HG02852 (cell line): ENCODE measurements around the gene ADCY4.
"Not testable (repeated sequence)": the region's sequence is repeated elsewhere in the genome, so short reads cannot be mapped to it uniquely, and the experiment has no call there.

ENCODE experiments used
- ATAC-seq: cut with Tn5 transposase; IDR thresholded peaks from one replicate; pipeline ENCODE4 v1.9.1; 2021; ENCODE audit warnings: mild to moderate bottlenecking, moderate library complexity; ENCODE audit not compliant: unreplicated experiment

Gene ADCY4

GRCh38 chr14:24366721-24367513, 32.0 kb upstream of the ADCY4 start:
- peak; percentile 52 for ATAC-seq

- no peak for ATAC-seq
These were observed 31.5 kb upstream of the ADCY4 start for GRCh38 chr14:24366413-24366720.

- peak; percentile 35 for ATAC-seq
These were observed 30.9 kb upstream of the ADCY4 start for GRCh38 chr14:24365600-24366412.

GRCh38 chr14:24364841-24365240, 30.0 kb upstream of the ADCY4 start:
- no peak for ATAC-seq

- ATAC-seq: no peak
These were observed 28.5 kb upstream of the ADCY4 start for GRCh38 chr14:24363401-24363800.

- ATAC-seq: no peak
These were observed 27.5 kb upstream of the ADCY4 start for GRCh38 chr14:24362241-24362960.

GRCh38 chr14:24361326-24361725, 26.5 kb upstream of the ADCY4 start:
- ATAC-seq: no peak

- no peak for ATAC-seq
These were observed 25.4 kb upstream of the ADCY4 start for GRCh38 chr14:24360281-24360680.

GRCh38 chr14:24356208-24356607, 21.3 kb upstream of the ADCY4 start:
- no peak for ATAC-seq

GRCh38 chr14:24355009-24355408, 20.1 kb upstream of the ADCY4 start:
- ATAC-seq: no peak

- ATAC-seq: not testable (repeated sequence)
These were observed 19.6 kb upstream of the ADCY4 start for GRCh38 chr14:24354482-24354825.

GRCh38 chr14:24353559-24354481, 18.9 kb upstream of the ADCY4 start:
- ATAC-seq: no peak

GRCh38 chr14:24351517-24351916, 16.6 kb upstream of the ADCY4 start:
- ATAC-seq: no peak

- ATAC-seq: no peak
These were observed 14.9 kb upstream of the ADCY4 start for GRCh38 chr14:24349742-24350141.

- no peak for ATAC-seq
These were observed 13.3 kb upstream of the ADCY4 start for GRCh38 chr14:24348186-24348585.

- ATAC-seq: no peak
These were observed 12.3 kb upstream of the ADCY4 start for GRCh38 chr14:24347134-24347533.

GRCh38 chr14:24343795-24344660, 9.2 kb upstream of the ADCY4 start:
- no peak for ATAC-seq

- ATAC-seq: no peak
These were observed 8.0 kb upstream of the ADCY4 start for GRCh38 chr14:24342889-24343288.

- no peak for ATAC-seq
These were observed 5.7 kb upstream of the ADCY4 start for GRCh38 chr14:24340606-24341005.
